Cortex of kidney (tissue), 1 donor: ENCODE data around the gene CCNL1.

Experiments used
- DNase-seq: peaks from one replicate; lab custom pipeline; 2025; lab: John Stamatoyannopoulos, UW

The CCNL1 gene

DNA sequence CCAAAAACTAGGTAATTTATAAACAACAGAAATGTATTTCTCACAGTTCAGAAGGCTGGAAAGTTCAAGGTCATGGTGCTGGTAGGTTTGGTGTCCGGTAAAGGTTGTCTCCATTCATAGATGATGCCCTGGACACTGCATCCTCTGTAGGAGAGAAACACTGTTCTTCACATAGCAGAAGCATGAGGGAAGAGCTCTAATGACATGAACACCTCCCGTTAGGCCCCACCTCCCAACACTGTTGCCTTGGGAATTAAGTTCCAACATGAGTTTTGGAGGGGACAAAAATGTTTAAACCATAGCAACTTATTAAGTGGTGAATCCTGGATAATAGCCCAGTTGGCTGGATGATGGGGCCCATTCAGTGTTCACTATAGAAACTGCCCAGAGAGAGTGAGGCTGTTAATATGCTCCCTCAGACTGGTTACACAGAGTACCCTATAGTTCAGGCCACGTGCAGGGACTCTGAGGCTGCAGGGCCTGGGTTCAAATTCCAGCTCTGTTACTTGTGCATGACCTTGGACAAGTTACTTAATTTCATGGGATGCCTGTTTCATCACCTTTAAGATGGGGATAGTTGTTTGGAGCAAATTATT is 37.0 kb downstream of the CCNL1 start:
- no peak for DNase-seq

DNA sequence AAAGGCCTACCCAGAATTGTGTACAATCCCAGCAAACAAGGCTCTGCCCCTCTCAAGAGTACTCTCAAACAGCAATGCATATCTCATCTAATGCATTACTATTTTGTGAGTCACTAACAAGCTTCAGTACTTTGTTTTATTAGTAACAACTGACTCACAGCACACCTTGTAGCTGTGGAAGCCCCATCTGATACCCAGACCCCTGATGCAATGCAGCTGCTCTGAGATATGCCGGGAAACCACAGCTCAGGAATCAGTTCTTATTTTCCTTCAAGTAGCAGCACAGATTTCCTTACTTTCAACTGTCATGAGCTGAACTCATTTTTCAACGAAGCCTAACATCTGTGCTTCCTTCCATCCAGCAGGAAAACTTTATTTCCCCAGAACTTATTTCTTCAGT is 37.8 kb downstream of the CCNL1 start:
- no peak for DNase-seq

DNA sequence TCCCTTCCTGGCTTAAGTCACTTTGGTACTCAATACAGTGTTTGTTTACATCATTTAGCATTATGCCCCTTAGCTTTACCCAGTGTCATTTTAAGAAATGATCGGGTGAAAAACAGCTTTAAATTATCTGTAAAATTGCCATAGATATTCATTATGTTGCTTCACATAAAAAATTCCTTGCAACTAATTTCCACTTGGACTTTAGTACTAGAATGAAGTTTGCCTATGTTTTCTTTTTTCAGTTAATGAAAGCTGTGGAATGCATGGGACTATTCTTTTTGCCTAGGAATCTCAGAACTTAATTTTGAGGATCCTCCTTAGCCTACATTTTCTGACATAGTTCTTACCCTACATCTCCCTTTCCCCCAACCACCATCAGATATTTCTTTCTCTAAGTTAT is 38.4 kb downstream of the CCNL1 start:
- no peak for DNase-seq

DNA sequence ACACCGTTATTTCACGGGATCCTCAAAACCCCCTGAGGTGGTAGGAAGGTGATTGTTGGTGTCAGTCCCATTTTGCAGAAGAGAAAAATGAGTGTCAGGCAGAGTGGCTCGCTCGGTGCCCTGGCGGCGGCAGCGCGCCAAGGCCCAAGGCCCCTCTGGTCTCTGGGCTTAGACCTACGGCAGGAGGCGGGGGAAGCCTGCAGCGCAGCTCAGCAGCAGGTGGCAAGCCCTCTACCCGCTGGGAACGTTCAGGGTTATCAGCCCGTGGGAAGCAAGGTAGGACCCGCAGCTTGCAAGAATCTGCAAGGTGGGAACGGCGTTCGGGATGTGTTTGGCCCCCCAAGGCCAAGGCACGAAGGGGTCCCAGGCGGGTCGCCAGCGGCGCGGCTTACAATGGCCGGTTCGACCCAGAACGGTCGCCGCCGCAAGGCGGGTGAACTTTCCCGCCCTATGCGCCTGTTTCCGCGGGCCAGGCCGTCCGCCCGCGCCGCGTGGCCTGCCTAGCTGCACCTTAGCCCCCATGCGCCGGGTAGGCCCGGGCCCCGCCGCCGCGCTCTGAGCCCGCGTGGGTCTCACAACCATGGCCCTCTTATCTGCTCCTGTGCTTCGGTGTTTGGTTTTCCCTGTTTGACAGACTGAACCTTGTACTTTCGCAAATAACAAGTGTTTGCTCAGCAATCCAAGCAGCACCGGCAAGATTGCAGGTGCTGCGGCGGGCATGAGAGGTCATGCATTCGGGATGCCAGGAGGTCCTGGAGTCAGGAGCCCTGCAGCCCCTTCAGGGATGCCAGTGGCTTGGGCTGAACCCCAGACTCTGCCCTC is 39.7 kb downstream of the CCNL1 start:
- DNase-seq: peak; percentile 10

DNA sequence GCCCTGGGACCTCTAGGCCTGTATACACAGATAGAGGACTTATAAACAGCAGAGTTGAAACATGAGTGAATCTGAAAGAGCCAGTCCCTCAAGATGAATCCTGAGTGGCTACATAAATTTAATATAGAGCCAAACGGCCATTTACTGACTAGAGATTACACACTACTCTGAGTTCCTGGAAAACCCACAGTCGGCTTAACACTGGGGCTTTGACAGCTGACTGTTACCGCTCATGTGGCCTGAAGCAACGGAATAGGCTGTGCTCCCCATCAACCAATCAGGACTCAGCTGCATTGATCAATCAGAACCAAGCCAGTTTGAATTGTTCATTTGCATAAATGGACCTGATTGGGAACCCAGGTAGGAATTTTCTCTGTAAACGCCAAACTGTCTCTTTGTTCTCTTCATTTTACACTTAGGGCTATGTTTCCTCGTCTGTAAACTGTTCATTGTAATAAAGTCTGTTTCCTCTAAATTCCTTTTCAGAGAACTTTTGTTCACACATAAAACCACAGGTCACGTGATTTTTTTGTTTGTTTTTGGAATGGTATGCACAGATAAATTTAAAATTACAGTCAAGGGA is 40.5 kb downstream of the CCNL1 start:
- DNase-seq: no peak

DNA sequence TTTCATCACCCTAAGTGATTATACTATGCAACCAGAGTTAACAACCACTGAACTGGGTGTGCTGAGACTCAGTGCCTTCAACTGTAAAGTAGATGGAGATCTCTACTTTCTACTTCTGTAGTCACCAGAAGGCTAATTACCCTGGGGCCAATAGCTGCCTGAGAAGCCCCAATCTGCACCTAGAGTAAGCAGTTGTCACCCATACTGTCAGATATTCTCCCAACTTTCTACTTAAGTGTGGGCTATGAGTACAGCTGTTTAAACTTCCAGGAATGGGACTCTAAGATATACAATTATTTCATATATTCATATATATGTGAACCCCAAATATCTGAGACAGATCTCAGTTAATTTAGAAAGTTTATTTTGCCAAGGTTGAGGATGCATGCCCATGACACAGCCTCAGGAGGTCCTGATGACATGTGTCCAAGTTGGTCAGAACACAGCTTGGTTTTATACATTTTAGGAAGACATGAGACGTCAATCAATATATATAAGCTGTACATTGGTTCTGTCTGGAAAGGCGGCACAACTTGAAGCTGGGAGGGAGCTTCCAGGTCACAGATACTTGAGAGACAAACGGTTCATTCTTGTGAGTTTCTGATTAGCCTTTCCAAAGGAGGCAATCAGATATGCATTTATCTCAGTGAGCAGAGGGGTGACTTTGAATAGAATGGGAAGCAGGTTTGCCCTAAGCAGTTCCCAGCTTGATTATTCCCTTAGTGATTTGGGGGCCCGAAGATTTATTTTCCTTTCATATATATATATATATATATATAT is 41.9 kb downstream of the CCNL1 start:
- DNase-seq: no peak

DNA sequence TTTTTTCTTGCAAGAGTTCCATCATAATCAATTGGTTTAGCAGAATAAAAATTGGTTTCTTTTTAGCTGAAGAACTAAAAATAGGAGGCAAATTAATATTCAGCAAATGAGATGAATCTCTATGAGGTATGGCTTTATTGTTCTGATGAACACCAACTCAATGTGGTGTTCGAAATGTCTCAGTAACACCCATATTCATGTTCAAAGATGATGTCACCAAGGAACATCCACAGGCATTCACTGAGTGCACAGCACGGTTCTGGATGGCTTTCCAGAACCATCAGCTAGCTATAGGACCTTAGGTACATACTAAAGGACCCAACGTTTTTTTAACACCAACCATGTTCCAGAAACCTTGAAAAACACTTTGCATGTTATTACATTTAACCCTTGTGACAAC is 42.7 kb downstream of the CCNL1 start:
- no peak for DNase-seq

DNA sequence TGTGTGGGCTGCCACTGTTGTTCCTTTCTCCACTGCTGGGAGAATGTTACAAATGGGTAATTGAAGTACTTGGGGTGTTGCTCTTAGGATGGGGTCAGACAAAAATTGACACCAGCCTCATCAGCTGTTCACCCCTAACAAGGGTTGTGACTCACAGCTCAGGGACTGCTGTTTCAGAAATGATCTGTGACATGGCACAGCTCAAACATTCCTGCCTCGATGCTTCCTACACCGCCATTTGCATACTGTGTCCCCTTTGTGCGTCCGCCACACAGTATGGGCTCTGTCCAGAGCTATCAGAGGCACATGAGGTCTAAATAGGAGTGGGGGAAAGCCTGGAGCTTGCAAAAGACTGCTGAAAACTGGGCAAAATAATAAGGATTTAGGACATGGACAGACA is 43.9 kb downstream of the CCNL1 start:
- no peak for DNase-seq

DNA sequence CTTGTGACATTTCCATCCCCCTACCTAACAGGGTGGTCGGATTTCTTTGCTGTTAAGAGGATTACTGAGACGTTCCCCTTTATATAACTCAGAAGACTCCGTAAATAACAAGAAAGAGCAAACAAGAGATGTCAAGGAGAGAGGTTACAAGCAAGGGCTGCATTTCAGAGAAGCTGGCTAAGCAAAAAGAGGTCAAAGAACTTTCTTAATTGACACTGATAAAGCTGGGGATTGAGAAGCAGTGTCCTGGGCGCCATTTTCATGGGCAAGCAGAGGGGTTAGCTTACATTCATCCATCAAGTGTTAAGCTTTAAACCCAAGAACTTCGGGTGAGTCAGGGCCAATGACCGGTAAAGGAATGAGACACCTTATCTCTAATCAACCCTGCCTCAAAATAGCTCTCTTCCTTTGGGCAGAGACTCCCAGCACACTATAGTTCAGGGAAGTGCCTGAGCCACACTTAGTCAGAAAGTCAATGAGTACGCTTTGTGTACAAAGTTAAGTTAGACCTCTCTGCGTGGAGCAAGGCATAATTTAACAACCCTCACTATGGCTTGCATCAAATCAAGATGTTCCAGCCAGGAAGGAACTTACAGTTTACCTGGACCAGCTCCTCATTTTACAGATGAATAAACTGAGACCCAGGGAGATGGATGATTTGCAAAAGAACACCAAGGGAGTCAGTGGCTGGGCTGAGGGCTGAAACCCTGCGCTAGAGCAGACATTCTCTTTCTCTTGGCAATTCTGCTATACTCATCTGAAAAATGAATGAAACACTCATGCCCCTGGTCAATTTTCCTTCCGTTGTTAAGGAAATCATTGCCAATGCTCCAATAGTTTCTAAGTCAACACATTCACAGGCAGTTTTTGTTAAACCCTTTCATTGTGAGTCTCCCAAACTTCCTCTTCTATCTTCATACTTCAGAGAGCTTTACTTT is 44.6 kb downstream of the CCNL1 start:
- DNase-seq: no peak

DNA sequence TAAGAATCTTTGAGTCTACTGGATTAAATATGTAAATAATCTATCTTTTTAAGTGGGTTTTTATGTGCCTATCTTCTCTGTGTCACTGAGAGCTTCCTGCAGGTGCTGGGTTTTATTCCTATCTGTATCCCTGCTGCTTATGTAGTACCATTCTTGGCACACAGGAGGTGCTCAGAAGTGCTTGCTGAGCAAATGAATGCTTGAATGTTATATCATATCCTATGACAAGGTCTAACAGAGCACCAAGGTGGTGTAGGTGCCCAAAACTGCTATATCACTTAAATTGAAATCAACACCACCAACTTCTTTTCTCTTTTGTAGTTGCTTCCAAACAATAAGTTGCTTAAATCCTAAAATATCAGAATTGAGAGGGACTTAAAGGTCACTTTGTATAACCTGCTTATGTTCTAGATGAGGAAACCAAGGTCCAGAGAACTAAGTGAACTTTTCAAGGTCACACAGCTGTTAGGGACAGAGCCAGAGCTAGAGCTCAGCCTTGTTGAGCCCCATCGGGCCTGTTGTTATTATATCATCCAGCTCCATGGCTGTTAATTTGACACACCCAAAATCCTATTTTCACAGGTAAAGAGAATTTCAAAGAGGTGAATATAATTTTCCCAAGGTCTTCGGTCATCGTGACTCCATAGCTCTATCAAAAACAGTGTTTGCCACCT is 46.0 kb downstream of the CCNL1 start:
- DNase-seq: no peak

DNA sequence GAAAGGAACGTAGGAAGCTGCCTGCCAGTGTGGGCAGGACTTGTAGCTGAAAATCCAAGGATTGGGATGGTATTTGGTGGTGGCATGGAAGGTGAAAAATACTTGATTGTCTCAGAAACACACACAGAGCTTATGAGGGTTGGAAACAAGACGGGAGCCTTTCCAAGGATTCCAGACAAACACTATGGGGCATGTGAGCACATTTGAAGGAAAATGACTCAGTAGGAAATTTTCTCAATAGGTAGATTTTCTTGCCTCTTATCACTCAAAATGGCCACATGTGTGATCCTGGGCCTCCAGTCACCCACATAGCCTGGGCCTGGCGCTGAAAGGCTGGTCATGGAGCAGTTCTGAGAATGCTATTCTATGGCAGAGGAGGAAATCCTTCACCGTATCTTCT is 47.4 kb downstream of the CCNL1 start:
- DNase-seq: no peak

DNA sequence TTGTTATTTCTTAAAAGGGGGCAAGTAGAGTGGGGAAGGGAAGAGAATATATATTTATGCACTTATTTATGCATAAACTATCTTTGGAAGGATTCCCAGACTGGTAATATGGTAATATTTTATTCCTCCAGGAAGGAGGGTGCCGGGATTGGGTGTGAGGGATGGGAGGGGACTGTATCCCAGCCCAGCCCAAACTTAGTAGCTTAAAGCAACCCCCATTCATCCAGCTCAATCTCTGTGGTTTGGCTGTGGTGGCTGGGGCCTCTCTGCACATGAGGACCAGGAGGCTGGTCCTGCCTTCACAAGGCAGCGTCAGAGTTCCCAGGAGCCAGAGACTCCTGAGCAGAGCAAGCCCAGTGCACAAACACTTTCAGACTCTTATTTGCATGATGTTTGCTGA is 48.4 kb downstream of the CCNL1 start:
- DNase-seq: no peak

DNA sequence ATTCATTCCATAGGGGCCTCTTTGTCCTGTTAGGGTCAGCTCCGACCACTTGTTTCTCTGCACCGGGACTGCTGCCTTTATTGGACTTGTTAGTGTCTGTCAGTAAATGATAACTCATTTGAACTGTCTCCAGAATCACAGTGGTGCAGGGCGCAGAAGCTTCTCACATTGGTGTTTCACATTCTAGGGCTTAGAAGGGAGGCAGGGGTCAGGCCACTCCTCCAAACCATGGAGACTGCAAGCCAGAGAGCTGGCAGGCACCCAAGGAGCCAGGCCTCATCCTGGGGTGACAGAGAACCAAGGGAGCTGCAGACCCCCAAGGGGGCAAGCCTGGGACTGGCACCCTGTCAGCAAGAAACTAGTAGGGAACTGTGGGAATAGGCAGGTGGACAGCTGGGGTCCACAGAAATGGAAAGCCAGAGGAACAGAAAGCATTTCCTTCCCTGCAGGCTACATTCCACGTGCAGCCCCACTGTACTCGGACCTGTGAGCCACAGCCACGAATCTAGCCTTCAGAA is 49.1 kb downstream of the CCNL1 start:
- DNase-seq: no peak

DNA sequence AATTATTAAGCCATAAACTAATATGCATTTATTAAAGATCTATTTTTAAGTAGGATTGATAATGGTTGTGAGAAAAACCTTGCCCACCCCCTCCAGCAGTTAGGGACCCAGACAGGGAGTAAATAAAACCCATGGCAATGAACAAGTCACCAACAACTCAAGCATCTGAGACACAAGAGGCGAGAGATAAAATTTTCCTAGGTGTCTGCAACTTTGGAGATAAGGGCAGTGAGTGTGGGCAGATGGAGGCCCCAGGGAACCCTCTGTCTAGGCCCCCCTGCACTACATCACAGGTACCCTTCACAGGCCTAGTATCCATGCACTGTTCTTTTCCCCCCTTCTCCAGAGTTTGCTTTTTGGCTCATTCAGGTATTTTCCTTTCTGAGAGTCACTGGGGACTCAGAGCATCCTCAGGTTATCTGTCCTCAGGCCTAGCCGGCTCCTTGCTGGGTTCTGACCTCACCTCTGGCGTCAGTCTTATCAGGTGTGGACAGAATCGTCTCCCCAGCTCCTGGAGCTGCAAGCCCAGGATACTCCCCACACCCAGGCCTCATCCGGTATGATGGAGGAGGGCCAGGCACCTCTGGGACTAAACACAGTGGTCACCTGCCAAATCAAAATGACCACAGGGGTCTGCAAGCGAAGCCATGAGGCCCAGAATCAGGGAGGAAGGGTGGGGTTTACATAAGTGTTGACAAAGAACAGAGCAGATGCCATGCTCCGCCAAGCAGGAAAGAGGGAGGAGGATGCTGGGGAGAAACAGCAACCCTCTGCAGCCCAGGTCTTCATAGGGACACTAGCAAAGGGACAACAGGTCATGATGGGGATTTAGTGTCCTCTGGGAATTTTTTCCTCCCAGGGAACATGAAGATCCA is 50.4 kb downstream of the CCNL1 start:
- DNase-seq: no peak

DNA sequence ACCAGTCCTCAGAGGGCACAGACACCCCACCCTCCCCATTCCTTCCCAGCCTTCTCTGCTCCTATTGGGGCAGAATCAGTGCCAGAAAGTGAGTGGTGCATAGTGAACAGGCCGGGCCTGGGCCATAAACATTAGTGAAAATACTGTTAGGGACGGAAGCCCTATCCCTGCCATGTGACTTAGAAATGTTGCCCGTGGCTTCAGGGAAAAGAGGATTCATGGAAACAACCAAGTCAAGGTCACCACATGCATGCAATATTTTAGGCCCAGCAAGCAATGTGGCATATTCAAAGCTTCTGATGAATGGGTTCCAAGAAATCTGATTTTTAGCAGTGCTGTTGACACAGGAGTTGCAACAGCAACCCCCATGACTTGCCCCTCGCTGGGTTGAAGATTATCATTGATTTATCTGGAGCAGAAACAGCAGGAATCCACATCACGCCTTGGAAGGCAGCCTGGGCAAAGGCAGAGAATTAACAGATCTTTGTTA is 52.3 kb downstream of the CCNL1 start:
- DNase-seq: no peak

DNA sequence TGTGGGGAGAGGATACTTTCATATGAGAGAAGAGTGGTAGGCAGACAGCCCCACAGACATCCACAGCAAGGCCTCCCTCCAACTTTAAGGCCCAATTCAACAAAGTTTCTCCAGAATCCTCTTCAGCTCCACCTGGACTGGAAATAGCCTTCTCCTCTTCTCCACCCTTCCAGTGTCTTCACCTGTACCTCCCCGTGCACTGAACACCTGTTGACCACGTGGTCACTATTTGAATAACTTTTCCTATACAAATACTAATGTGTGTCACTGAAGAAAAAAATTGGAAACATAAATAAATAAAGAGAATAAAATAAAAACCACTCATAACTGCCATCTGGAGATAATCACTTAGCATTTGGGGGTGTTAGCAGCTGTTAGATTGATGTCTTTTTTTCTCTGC is 52.9 kb downstream of the CCNL1 start:
- no peak for DNase-seq

DNA sequence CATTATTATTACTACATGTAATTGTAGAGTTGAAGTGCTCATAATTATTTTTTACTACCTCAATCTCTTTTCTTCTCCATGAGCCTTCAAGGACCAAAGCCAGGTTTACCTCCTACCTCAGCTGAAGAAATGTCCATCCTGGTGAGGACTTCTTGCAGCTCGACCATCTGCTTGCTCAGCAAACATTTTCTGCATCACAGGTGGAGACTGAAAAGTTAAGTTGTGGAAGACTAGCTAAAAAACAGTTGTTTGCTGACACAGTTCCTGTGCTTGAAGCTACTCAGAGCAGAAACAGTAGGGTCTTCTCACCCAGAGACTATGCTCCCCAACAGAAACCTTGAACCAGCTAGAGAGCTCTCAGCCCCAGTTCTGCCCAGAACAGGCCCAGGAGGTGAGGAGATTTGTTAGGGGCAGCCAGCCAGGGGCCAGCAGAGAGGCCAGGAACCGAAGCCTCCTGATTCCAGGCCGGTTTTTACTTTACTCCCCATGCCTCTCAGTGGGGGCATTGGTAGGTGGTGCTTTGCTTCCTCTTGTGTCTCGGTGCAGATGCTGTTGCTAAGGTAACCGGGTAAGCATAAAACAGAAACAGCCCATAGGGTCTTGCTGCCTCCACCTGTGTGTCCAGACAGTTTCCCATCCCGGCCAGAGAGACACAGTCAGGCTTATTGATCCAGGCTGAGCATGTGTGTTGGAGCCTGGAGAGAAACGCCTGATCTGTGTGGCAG is 54.9 kb downstream of the CCNL1 start:
- no peak for DNase-seq

DNA sequence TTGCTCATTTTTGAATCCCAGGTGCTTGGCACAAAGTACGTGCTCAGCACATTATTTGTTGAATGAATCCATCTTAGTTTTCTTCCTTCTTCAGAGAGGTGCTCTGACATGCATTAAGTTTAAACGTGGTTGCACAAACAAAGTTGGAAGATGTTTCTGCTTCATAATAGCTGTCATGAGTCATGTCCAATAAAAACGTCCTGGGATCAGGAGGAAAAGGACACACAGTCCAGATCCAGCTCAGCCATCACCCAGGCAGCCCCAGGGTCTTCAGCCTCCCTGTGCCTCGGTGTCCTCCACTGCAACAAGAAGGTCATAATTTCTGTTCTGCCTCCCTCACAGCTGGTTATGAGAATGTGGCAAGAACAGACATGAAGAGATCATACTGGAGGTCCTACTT is 55.4 kb downstream of the CCNL1 start:
- no peak for DNase-seq

DNA sequence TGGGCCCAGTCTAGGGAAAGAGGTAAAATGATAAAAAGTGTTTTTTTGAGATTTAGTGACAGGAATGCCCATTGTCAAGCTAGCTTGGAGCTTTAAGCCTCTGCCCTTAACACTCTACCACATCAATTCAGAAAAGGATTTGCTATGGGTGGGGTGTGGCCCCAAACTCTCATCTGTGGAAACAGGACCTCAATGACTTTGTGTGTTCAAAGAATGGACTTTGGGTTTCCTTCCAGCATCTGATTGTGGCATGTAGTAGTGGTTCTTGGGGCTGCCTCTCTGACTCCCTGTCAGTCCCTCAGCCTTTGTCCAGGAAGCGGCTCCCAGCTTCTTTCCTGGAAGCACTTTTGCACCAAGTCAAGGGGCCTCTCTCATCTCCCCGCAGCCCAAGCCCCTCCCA is 56.1 kb downstream of the CCNL1 start:
- no peak for DNase-seq
